ENCODE data around the gene NR3C2.
"Not testable (repeated sequence)": the region's sequence is repeated elsewhere in the genome, so short reads cannot be mapped to it uniquely, and the experiment has no call there.

NR3C2 gene

DNA sequence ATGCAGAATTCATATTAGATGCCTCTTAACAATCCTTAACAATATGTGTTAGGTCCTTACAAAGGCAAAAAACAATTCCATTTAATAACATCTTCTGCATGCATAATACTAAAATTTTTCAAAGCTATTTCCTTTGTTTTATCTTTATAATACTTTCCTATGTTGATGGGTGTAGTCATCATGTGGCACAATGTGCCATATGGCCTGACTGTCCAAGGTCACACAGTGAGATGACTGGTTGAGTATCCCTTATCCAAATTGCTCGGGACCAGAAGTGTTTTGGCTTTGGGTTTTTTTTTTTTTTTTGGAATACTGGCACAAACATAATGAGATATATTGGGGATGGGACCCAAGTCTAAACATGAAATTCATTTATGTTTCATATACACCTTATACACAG lies 77.7 kb downstream of the NR3C2 start:
- no peak for DNase-seq

DNA sequence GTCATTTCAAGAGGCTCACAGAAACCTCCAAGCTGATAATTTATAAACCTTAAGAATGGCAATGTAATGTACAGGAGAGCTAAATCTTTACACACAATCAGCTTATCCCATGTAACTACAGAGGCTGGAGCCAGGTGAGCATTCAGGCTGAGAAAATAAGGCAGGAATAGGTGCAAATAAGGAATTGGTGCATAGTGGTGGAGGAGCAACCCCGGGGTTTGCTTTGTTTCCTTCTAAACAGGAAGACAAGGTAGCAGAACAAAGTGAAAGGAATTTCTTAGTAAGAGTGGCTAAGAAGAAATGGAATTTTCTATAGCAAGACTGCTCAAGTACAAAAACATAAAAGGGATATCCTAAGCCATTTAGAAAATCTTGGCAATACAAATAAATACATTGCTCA lies 82.4 kb downstream of the NR3C2 start:
- no peak for DNase-seq

DNA sequence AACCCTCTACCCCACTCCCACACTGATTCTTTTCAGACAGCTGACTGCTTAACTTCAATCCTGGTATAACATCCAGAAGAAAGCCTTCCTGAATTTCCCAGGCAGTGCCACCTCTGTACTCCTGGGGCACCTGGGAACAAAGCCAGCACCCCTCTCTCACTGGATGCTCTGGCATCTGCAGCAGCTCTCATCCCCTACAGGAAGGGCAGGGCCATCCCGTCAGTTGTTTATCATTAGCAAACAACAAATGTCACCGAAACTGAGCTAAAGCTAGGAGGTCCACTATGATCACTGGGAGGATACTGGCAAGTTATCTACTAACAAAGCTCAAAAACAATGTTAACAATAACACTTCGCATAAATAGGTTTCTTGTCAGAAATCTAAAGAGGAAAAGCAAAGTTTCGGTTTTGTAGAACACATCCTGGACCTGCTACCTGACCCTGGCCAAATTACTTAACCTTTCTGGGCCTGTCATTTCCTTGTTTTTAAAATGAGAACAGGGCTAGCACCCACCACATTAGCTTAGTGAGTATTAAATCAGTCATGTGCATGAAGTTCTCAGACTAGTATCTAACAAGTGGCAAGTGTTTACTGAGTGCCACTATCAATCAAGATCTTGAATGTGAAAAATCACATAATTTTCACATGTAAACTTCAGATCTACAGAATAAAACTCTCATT lies 86.6 kb downstream of the NR3C2 start:
- DNase-seq = no peak

DNA sequence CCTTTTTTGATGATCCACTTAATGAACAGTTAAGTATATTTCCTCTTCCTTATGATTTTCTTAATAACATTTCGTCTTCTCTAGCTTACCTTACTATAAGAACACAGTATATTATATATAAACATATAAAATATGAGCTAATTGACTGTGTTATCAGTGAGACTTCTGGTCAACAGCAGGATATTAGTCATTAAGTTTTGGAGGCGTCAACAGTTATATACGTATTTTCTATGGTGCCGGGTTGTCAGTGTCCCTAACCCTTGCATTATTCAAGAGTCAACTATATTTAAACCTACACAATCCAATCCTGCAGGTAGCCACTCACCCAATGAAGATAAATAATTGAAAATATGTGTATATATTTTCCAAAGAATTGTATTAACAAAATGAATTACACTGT lies 88.0 kb downstream of the NR3C2 start:
- no peak for DNase-seq

DNA sequence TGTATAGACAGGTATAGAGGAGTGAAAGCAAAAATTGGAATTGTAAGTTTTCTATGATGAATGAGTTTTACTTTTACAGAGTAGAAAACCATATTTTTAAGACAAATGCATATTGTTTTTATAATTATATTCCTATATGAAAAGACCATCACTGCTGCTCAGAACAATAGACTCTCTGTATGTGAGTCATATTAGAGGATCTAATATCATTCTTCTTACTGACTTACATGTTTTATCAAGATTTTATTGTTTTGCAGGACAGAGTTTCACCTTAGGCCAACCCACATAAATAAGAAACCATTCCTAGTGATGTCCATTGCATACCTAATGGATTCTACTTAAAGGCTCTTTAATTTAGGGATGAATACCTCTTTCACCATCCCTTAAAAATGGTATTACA lies 88.6 kb downstream of the NR3C2 start:
- DNase-seq = no peak

DNA sequence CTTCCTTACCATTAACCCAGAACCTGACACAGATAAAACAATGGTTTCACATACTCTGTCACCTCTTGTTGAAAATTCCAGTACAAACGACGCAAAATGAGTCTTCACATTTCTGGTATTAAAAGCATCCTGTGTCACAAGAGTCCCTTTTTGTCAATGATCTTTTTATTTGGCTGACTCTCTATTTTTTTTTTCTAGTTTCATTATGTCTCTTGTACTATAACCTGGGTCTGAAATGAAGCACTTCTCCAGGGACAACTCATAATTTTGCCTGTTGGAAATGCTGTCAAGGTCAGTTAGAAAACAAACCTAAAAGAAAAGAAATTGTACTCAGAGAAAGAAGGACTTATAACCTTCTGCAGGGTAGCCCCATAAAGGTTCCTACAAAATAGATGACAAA lies 93.1 kb downstream of the NR3C2 start:
- DNase-seq = no peak

DNA sequence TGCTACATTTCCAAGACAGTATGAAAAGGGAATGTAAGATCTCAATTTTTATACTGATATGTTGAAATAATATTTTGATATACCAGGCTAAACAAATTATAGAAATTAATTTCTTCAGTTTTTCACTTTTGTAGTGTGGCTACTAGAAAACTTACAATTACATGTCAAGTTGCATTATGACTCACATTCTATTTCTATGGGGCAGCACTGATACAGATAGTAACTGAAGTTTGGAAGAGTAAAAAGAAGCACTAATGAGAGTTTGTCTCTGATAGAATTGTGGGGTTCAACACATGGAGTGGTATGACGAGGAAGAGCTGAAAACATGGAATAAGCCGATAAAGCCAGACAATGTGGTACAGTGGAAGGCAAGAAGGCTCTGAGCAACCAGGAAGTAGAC lies 95.6 kb downstream of the NR3C2 start:
- no peak for DNase-seq

DNA sequence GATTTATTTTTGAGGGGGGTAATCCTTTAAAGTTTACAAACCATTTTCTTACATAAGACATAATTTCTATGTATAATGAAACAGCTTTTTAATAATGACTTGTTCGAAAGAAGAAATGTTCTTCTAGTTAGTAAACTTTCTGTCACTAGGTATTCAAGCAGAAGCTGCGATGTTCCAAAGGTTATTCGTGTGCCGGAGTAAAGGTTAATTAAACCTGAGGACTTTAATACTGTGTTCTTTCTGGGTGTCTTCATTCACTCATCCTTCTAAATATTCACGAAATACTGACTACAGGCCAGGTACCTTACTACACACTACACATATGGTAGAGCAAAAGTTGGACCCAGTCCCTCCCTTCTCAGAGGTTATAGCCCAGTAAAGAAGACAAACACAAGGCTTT lies 96.7 kb downstream of the NR3C2 start:
- no peak for DNase-seq

DNA sequence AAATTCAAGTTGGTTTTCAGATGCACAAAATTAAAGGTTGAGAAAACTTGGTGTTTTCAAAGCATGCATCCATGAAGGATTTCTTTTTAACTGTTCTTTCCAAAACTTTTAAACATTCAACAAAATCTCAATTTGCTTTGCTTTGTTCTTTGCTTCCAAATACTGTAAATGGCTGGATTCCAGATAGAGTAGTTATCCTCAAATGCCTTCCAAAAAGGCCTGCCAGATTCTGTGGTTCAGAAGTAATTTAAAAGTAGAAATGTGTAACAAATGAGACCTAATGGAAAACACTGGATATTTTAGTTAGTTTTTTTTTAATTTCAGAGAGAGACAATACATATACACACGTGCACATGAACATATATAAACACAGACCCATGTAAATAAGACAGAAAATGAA lies 97.3 kb downstream of the NR3C2 start:
- no peak for DNase-seq

DNA sequence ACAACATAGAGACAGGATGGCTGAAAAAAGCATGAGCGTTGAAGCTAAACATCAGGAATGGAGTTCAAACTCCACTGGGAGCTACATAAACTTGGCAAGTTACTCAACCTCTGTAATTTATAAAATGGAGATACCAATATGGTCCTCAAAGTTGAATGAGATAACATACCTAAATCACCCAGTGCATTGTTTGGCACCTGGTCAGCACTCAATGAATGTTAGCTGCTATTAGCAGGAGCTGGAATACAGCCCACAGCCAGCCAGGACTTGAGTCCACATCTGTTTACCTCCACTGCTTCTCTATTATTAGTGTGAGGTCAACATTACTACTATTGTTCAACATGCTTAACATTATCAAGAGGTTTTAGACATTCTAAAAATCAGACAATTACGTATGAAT lies 97.9 kb downstream of the NR3C2 start:
- no peak for DNase-seq

DNA sequence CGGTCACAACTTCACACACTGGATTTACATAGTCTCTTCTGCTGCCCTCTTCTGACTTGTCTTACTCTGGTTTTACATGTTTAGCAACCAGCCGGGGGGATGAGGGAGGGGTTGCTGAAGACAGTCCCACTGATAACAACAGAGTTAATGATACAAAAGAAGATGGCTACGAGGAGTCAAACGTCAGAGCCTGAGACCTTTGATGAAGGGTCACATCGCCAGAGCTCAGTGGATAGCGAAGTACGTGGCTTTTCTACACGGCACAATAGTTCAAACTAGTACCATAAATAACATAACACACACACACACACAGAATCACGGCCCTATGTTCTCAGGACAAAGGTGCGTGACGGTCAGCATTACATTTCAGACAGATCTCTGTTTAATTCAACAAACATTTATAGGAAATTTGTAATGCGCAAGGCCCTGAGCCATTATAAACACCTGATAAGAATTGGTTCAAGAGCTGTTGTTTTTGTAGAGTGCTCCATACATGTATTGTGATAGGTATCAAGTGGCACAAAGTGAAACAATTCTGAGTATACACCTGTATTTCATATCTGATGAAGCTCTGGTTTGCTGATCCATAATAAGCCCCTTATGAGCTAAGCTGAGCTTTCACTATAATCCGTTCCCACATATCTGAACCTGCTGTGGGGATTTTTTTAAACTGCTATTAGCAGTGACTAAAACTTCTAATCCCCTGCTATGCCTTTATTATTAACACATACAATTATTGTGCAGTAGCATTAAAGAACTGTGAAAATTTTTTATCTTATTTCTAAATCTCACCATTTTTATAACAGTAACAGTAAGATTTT lies 100.0 kb downstream of the NR3C2 start:
- DNase-seq = no peak

DNA sequence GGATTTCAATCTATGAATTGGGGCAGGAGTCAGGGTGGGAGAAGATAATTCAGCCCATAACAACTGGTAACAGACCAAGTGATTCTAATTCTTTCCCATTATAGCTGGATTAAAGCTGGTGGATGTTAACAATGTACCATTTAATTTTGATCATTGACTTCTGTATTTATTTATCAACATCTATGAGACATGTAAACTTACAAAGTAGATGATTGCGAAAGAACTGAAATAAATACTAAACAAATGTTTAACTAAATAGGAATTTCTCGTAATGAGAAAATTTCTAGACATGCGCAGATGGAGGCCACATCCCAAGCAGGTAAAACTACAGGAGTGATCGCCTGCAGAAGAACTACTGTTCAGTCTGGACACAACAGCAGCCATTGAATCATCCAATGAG lies 107.1 kb downstream of the NR3C2 start:
- DNase-seq = no peak

DNA sequence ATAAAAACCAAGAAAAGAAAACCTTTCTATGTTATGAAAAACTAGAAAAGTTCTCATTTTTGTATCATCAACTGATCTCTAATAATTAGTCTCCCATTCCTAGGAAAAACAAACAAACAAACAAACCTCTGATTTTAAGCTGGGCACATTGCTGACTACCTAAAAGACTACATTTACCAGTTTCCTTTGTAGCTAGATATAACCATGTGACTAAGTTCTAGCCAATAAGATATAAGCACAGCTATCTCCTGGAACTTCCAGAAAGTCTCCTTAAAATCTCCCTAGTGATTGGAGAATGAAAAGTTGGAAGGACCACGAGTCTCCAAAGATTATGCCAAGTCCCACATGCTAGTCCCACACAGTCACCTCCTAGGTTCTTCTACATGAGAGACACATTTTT lies 108.9 kb downstream of the NR3C2 start:
- no peak for DNase-seq

DNA sequence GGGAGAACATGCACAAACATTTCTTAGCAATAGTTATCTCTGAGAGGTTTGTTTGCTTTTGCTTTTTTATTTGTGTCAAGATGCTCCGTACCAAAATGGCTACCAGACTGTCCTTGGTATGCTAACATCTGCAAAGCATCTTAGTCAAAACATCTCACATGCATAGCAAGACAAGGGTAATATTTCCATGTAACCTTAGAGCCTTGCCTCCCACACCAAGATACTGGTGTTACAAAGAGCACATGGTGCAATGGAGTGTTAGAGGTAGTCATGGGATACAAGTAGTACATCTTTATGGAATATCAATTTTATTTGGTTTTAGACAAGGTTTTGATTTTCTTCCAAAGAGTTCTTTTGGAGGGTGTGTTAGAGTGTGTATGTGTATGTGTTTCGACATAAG lies 109.7 kb downstream of the NR3C2 start:
- DNase-seq = no peak

DNA sequence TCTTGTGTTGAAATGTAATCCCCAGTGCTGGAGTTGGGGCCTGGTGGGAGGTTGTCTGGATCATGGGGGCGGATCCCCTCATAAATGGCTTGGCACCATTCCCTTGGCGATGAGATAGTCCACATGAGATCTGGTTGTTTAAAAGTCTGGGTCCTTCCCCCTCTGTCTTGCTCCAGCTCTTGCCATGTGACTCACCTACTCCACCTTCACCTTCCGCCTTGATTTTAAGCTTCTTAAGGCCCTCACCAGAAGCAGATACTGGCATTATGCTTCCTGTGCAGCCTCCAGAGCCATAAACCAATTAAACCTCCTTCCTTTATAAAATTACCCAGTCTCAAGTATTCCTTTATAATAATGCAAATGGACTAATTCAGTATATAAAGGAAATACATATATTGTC lies 111.5 kb downstream of the NR3C2 start:
- DNase-seq = no peak

DNA sequence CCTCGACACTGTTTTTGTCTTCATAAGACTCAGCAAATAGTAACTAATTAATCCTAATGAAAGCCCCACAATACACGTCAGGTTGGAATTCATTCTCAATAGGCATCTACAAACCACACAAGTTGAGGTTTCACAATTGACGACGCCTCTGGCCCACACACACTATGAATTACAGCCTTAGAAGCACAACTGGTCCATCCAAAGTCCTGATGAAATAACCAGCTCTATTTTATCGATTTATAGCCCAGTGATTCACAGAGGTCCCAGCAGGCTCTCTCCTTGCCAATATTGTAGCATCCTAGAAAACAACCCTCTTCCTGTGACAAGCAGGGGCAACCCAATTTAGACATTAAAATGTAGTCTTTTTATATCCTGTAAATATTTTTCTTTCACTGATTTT lies 112.1 kb downstream of the NR3C2 start:
- no peak for DNase-seq

DNA sequence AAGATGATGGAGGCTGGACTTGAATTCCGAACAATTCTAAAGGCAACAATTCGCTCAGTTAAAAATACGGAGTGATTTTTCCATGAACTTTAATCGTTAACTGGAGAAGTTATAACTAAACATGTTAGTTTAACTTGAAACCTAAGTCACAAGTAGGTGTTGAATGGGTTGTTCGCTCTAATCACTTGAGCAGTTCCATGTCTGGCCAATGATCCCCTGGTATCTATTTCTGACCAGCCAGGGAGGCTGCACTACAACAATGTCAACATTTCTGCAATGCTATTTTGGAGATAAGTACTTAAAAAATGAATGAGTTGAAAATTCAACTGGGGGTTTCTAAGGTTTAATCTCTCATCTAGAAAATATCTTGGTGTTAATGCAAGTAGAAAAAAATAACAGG lies 112.5 kb downstream of the NR3C2 start:
- DNase-seq = no peak

DNA sequence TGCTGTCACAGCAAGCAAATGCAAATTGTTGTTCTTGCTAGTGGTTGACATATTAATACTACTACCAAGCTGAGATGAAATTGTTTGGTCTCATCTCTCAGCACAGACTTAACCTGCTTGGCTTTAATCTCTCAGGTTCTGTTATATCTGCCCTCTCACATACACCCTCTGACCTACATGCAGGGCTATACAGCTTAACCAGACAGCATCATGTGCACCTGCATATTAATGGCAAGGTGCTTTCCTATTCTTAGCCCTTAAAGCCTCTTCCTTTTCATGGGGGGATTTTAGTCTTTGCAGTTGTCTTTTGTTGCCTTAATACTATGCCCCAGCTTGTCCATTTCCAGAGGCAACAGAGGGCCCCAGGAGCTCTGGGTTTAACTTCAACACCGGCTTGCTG lies 114.5 kb downstream of the NR3C2 start:
- no peak for DNase-seq

DNA sequence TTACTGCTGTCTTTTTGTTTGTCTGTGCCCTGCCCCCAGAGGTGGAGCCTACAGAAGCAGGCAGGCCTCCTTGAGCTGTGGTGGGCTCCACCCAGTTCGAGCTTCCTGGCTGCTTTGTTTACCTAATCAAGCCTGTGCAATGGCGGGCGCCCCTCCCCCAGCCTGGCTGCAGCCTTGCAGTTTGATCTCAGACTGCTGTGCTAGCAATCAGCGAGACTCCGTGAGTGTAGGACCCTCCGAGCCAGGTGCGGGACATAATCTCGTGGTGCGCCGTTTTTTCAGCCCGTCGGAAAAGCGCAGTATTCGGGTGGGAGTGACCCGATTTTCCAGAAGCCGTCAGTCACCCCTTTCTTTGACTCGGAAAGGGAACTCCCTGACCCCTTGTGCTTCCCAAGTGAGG lies 118.9 kb downstream of the NR3C2 start:
- DNase-seq = not testable (repeated sequence)

DNA sequence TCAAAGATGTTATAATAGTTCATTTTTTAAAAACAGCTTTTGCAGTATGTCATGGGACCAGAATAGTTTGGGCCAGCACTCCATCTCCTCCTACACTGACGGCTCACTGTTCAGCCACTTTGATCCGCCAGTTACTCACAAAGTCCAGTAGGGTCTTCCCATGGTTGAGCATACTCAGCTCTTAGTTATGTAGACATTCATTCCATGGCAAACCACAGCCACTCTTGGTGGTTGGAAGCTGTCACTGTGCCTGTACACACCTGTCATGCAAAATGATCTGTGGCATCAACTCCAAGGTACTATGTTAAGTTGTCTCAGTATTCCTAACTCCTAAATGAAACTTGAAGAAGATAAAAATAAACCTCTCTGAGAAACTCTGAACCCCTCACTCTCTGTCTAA lies 127.2 kb downstream of the NR3C2 start:
- no peak for DNase-seq

DNA sequence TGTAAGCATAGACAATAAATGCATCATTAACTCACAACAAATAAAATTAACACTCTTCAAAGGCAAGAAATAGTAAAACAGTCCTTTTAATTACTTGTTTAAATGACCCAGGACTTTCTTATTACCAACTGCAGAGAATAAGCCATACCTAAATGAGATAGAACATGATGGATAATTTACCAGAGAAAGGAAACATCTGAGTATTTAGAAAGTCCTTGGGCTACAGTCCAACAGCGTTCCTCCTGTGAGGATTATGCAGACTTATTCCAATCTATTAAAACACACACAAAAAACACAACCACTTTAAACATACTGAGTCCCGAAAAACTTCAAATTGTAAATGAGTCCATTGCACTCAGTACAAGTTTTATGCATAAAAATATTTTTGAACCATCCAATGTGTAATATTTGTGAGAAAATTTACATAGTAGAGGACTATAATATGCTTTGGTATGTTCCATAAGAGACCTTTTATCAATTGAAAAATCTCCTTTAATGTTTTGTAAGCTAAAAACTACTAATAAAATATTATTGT lies 129.2 kb downstream of the NR3C2 start:
- DNase-seq = no peak

DNA sequence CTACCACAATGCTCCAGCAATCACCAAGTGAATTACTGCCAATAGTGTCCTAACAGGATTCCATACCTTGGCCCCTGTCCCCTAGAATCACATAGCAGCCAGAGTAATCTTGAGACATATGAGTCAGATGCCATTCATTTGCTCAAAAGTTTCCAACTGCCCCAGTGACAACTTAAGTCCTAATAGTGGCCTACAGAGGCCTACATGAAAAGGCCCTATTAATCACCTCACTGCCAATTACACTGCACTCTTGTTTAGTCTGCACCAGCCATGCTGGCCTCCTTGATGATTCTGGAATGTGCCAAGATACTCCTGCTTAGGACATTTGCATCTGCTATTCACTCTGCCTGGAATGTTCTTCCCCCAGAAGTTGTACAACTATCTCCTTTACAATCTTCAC lies 130.7 kb downstream of the NR3C2 start:
- DNase-seq = no peak

DNA sequence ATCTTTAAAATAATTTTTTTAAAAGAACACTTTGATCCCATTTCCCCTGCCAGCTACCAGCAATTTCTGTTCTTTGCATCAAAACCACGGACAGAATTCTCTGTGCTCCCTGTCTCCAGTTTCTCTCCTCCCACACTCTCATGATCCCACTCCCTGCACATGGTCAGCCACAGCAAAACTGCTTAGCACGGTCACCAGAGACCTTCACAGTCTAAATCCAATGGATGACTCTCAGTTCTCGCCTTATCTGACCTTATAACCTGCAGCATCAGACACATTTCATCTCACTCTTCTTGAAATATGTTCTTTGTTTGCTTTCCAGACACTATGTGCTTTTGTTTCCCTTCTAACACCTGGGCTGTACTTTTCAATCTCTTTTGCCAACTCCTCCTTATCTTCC lies 131.5 kb downstream of the NR3C2 start:
- no peak for DNase-seq

DNA sequence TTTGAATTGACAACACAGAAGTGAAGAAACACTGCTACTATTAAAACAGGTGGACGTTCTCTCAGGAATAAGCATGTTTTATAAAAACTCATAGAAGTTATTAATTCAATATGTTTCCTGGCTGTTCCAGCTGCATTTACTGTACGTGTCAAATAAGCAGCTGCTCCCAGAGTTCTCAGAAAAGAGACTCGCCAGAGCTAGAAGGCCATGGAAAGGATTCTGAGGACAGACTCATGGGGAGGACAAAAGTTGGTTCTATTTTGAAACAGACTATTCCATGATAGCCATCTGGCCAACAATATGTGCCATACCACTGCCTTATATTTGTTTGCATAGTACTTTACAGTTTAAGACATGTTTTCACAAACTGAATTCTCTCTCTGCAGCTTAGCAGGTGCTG lies 136.5 kb downstream of the NR3C2 start:
- DNase-seq = no peak

DNA sequence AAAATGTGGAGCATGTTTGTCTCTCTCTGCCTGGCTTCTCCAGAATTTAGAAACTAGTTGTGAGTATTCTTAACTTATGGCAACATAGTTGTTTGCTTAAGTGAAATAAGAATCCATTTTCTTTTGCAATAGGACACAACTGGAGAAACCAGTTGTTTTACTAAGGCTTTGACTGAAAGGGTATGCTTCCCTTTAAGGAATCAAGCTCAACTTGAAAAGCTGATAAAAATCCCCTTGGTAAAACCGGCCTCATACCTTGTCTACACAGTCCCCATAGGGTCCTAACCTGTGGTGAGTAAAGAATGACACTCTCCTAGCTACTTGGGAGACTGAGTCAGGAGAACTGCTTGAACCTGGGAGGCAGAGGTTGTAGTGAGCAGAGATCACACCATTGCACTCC lies 139.8 kb downstream of the NR3C2 start:
- DNase-seq = no peak

All from DMS153 (cell line).